GM10248 (cell line): ENCODE measurements around the gene STAMBPL1.
A peak's percentile ranks its signal among the peaks of the same experiment; 100 is the strongest.

Experiments used
- CTCF ChIA-PET: fragments of 300-600 bp; sonication (Branson Sonifier 250); formaldehyde crosslinking; extraction: SDS; loops from one replicate; lab custom pipeline; 2021; ENCODE audit warnings: antibody characterized with exemption; lab: Yijun Ruan, JAX
- POLR2A ChIA-PET: fragments of 350-650 bp; sonication (Branson Sonifier 250); formaldehyde crosslinking; extraction: SDS; loops from one replicate; lab custom pipeline; 2020; ENCODE audit warnings: antibody characterized with exemption; lab: Yijun Ruan, JAX
- DNase-seq: peaks from one replicate; pipeline ENCODE4 v3.0.0; 2012; ENCODE audit errors: extremely low spot score
- TF ChIP-seq, protein P1 (sequence below): IDR thresholded peaks from 2 replicates; pipeline ENCODE4 v1.5.1; 2012; ENCODE audit warnings: mild to moderate bottlenecking, low read depth; ENCODE audit errors: extremely low read depth, missing control alignments, control extremely low read depth

Gene STAMBPL1

DNA sequence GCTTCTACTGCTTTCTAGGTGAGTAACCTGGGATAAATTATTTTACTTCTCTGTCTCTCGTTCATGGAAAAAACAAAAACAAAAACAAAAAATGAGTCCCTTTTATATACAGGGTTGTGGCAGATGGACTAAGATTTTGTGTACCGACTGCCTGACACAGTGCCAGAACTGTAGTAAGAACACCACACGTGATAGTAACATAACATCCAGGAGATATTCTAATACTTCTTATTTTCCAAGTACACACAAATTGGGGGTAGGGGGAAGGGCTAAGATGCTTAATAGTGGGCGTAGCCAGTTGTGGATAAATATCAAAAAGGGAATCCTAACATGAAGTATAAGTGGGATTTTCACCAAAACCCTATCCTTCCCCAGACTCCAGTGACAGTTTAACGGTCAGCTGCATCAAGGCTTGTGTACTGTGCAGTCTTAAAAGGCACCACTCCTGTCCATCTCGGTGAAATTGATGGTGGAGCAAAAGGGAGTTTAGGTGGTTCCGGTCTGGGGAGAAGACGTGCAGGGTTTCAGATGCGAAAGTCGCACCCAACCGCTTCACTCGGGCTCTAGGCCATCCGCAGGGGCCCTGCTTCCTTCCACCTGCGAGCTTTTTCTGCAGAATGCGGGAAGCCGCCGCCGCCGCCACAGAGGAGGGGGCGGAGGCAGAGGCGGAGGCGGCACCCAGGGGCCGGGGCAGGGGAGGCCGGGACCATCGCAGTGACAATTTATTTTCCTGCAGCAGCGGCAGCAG lies at the start of gene STAMBPL1:
Gene STAMBPL1, plus strand, starts transcription at position 712 of the 748 bp plus-strand sequence. CDS start 21,464 bp downstream, outside the sequence.
- POLR2A ChIA-PET = interaction anchor here (0.6 to 0.9 kb wide), 2 partner anchors 22 to 718 kb away, joined by 4 to 6 read pairs; no protein-coding TSS in a partner anchor
- TF ChIP-seq, protein P1, sequence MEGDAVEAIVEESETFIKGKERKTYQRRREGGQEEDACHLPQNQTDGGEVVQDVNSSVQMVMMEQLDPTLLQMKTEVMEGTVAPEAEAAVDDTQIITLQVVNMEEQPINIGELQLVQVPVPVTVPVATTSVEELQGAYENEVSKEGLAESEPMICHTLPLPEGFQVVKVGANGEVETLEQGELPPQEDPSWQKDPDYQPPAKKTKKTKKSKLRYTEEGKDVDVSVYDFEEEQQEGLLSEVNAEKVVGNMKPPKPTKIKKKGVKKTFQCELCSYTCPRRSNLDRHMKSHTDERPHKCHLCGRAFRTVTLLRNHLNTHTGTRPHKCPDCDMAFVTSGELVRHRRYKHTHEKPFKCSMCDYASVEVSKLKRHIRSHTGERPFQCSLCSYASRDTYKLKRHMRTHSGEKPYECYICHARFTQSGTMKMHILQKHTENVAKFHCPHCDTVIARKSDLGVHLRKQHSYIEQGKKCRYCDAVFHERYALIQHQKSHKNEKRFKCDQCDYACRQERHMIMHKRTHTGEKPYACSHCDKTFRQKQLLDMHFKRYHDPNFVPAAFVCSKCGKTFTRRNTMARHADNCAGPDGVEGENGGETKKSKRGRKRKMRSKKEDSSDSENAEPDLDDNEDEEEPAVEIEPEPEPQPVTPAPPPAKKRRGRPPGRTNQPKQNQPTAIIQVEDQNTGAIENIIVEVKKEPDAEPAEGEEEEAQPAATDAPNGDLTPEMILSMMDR = no peak
- CTCF ChIA-PET = interaction anchor here (0.9 to 2.3 kb wide), 10 partner anchors 9 to 151 kb away, joined by 3 to 16 read pairs (median 4); no protein-coding TSS in a partner anchor
- DNase-seq = peak; percentile 72

DNA sequence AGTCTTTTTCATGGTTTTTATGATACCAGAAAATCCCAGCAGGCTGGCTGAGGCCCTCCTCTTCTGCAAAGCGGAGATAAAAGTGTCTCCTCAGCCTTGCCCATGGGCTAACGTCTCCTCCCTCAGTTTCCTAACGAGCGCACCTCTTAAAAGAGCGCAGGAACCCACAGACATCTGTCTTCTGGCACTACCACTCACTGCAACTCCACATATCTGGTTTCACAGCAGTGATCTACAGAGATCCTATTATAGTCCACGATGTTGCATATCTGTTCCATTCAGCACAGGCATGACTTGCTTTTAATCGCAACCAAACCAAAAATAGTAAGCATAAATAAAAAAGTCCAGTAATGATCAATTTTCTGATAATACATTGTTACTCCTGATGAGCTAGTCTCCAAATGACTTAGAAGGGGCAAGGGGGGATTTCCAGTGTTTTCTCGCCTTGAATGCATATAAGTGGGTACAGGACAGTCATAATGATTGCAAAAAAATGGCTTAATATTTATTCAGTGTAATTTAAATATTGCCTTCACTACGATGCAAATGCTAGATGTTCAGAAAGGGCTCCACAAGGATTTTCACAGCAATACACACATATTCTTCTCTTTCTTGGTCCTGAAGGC lies 49.3 kb upstream of the STAMBPL1 start:
- POLR2A ChIA-PET = no interaction called here
- TF ChIP-seq, protein P1 = no peak
- CTCF ChIA-PET = interaction anchor here (0.7 to 20.3 kb wide), 8 partner anchors 14 to 267 kb away, joined by 3 to 471 read pairs (median 3); no protein-coding TSS in a partner anchor
- no peak for DNase-seq

DNA sequence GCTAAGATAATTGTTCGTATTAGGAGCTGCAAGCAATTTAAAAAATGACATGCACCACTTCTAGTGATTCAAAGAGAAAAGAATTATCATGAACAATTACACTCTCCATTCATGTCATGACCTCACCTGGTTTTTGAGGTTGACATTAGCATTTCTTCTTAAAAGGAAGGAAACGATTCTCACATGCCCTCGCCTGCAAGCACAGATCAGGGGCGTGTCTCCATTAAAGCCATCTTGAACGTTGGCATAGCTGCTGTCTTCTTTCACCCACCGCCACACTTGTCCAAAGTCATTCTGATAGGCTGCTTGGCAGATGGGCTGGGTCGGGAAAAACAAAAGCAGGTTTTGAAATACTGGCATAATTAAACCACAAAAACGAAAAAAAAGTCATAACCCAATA lies 48.3 kb upstream of the STAMBPL1 start:
- TF ChIP-seq, protein P1 = no peak
- CTCF ChIA-PET = interaction anchor here (0.7 to 20.3 kb wide), 8 partner anchors 13 to 267 kb away, joined by 3 to 471 read pairs (median 3); no protein-coding TSS in a partner anchor

DNA sequence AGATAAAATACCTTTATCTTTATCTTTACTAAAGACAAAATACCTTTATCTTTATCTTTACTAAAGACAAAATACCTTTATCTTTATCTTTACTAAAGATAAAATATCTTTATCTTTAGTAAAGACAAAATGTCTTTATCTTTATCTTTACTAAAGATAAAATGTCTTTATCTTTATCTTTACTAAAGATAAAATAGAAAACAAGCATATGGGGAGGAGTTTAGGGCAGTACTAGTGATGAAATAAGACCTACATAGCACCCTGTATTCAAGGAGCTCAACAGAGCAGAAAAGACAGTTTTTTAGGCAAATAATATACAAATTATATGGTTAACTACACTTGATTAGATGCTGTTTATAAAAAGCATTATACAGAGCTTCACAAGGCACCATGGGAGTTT lies 47.7 kb upstream of the STAMBPL1 start:
- ChIA-PET CTCF (interaction anchor here (1.0 to 20.3 kb wide), 4 partner anchors 21 to 98 kb away, joined by 3 to 471 read pairs (median 4); no protein-coding TSS in a partner anchor), POLR2A (no interaction called here)
- no peak for DNase-seq
- TF ChIP-seq, protein P1 = no peak

More for the DNA sequence above, 48.3 kb upstream of the STAMBPL1 start:
- POLR2A ChIA-PET = no interaction called here
- DNase-seq = no peak

DNA sequence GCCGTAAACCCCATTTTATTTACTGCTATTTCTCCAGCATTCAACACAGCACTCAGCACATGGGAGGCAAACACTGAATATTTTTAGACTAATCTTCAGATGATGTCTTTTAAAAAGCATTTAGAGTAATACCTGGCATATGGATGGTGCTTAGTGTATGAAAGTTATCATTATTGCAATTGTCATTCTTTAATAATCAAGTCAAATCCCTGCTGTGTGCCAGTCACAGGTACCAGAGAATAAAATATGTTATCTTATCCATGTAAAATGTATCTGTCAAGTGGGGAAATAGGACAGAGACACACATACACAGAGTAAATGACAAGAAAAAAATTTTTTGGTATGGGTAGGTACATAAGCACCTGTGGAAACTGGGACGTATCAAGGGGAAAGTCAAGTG lies 46.9 kb upstream of the STAMBPL1 start:
- TF ChIP-seq, protein P1 = no peak
- CTCF ChIA-PET = interaction anchor here (1.0 to 20.3 kb wide), 4 partner anchors 19 to 98 kb away, joined by 3 to 471 read pairs (median 30); partner anchors contain the start of gene ANKRD22
- POLR2A ChIA-PET = no interaction called here
- no peak for DNase-seq

DNA sequence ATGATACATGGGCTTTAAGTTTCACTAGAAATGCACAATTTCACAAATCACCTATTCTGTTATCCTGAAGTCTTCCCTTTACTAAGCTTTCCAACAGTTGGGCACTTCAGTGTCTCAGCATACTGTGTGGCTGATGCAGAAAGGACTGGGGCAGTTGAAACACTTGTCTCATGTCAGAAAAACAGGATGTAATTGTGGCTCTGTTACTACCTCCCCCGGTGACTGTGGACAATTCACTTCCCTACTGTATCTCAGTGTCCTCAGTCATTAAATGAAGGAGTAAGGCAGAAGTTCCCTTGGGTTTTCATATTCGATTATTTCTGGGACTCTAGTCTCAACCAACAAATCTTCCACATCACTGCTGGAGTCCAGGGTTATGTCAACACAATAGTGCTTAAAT lies 46.3 kb upstream of the STAMBPL1 start:
- TF ChIP-seq, protein P1 = no peak
- ChIA-PET CTCF (interaction anchor here (1.3 to 20.3 kb wide), 13 partner anchors 11 to 410 kb away, joined by 3 to 471 read pairs (median 24); partner anchors contain the start of gene ANKRD22), POLR2A (no interaction called here)
- DNase-seq = no peak
